ENCODE results near the gene CDK19.

DNA sequence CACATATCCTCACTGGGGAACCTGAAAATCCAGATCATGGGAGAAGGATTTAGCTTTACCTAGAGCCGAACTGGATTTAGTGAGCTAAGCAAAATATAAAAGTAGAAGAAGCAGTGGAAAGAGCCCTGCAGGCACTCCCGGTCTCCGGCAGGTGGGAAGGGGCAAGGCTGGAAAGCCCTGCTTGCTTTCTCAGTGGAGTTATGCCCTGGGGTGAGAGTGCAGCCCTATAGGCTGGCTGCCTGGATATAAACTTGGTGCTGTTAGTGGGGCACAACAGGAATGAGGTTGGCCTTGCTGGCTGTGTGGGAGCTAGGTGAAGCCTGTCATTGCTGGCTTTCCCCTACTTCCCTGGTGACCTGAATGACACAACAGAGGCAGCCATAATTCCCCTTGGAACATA, 122.0 kb downstream of the CDK19 start:
- no peak for TF ChIP-seq EZH2phosphoT487 (IDR thresholded peaks at IDR 0.05; ENCODE audit: insufficient read depth, low read depth)
- no peak for TF ChIP-seq EZH2 (IDR thresholded peaks at IDR 0.05; ENCODE audit: insufficient read depth, poor library complexity, severe bottlenecking)

Measured in GM23248 (cell line).